GM19397 (cell line): Measurements from ENCODE around the gene HNF1A.

Source experiments
- ATAC-seq: cut with Tn5 transposase; IDR thresholded peaks from one replicate; pipeline ENCODE4 v1.9.1; 2021; ENCODE audit warnings: mild to moderate bottlenecking, moderate library complexity; ENCODE audit not compliant: unreplicated experiment

HNF1A gene

GRCh38 chr12:120988234-120988633, 9.9 kb downstream of the HNF1A start:
- no peak for ATAC-seq

DNA sequence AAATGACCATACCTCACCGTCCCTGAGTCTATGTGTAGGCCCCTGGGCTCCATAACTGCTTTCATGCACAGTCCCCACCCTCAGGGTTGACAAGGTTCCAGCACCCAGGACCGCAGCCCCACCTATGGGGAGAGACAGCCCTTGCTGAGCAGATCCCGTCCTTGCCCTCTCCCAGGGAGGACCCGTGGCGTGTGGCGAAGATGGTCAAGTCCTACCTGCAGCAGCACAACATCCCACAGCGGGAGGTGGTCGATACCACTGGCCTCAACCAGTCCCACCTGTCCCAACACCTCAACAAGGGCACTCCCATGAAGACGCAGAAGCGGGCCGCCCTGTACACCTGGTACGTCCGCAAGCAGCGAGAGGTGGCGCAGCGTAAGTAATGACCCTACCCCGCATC, 10.3 kb downstream of the HNF1A start:
- ATAC-seq, result no peak

- no peak for ATAC-seq
These were observed 11.3 kb downstream of the HNF1A start for GRCh38 chr12:120989687-120990086.

DNA sequence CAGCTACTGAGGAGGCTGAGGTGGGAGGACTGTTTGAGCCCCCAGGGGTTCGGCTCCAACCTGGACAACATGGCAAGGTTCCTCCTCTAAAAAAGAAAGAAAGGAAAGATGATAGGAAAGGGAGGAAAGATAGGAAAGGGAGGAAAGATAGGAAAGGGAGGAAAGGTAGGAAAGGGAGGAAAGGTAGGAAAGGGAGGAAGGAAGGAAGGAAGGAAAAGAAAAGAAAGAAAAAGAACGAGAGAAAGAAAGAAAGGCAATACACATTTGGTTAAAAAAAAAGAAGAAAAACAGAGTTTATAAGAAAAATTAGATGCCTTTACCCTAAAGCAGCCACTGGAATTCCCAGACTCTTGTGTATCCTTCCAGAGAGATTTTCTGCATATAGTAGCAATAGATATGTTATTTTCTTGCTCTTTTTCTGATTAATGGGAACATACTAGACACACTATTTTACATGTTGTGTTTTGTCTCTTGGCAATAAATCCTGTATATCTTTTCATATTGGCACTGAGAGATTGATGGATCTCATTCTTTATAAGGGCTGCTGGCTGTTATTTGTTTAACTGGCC, 12.2 kb downstream of the HNF1A start:
- no peak for ATAC-seq

DNA sequence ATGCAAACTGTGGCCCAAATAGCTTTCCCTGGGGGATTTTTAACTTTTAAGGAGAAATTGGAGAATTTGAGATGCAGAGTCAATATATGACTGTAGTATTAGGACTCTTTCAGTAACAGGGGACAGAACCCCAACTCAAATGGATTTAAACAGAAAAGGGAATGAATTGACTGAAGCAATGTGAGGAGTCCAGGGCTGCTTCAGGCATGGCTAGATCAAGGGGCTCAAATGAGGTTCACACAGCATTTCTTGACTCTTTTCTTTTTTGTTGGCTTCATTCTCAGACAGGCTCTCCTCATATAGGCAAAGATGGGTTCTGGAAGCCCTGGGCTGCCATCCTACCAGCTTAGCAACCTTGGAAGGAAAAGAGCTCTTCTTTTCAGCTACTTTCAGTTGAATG, 13.6 kb downstream of the HNF1A start:
- ATAC-seq, result no peak

- no peak for ATAC-seq
These were observed 14.6 kb downstream of the HNF1A start for GRCh38 chr12:120992989-120993388.

- no peak for ATAC-seq
These were observed 15.2 kb downstream of the HNF1A start for GRCh38 chr12:120993496-120993895.

- no peak for ATAC-seq
These were observed 15.7 kb downstream of the HNF1A start for GRCh38 chr12:120994059-120994458.

DNA sequence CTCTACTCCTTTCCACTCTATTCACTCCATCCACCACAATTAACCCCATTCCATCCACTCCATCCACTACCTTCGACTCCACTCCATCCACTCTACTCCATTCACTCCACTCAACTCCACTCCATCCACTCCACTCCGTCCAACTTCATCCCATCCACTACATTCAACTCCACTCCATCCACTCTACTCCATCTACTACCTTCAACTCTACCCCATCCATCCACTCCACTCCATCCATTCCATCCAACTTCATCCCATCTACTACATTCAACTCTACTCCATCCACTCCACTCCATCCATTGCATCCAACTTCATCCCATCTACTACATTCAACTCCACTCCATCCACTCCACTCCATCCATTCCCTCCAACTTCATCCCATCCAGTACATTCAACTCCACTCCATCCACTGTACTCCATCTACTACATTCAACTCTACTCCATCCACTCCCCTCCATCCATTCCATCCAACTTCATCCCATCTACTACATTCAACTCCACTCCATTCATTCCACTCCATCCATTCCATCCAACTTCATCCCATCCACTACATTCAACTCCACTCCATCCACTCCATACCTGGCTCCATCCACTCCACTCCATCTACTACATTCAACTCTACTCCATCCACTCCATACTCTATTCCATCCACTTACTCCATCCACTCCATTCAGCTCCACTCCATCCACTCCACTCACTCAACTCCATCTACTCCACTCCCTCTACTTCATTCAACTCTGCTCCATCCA, 16.4 kb downstream of the HNF1A start:
- no peak for ATAC-seq

DNA sequence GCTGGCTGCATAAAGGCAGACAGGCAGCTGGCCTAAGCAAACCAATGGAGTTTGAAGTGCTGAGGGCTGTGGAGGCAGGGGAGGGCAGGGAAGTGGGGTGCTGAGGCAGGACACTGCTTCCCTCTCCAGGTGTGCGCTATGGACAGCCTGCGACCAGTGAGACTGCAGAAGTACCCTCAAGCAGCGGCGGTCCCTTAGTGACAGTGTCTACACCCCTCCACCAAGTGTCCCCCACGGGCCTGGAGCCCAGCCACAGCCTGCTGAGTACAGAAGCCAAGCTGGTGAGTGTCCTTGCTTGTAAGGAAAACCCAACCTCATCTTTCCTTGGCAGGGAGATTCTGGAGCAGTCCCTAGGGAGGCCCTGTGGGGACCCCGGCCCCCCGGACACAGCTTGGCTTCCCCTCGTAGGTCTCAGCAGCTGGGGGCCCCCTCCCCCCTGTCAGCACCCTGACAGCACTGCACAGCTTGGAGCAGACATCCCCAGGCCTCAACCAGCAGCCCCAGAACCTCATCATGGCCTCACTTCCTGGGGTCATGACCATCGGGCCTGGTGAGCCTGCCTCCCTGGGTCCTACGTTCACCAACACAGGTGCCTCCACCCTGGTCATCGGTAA, 17.9 kb downstream of the HNF1A start:
- no peak for ATAC-seq

DNA sequence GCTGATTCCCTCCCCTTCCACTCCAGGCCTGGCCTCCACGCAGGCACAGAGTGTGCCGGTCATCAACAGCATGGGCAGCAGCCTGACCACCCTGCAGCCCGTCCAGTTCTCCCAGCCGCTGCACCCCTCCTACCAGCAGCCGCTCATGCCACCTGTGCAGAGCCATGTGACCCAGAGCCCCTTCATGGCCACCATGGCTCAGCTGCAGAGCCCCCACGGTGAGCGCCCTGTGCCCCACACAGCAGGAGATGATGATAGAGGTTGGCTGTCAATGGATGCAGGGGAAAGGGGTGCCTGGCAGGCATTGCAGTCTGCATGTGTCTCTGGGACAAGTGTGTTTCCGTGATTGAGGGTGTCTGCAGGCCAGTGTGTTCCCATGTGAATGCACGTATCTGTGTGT, 19.1 kb downstream of the HNF1A start:
- no peak for ATAC-seq

- ATAC-seq, result no peak
These were observed 20.1 kb downstream of the HNF1A start for GRCh38 chr12:120998435-120998834.

DNA sequence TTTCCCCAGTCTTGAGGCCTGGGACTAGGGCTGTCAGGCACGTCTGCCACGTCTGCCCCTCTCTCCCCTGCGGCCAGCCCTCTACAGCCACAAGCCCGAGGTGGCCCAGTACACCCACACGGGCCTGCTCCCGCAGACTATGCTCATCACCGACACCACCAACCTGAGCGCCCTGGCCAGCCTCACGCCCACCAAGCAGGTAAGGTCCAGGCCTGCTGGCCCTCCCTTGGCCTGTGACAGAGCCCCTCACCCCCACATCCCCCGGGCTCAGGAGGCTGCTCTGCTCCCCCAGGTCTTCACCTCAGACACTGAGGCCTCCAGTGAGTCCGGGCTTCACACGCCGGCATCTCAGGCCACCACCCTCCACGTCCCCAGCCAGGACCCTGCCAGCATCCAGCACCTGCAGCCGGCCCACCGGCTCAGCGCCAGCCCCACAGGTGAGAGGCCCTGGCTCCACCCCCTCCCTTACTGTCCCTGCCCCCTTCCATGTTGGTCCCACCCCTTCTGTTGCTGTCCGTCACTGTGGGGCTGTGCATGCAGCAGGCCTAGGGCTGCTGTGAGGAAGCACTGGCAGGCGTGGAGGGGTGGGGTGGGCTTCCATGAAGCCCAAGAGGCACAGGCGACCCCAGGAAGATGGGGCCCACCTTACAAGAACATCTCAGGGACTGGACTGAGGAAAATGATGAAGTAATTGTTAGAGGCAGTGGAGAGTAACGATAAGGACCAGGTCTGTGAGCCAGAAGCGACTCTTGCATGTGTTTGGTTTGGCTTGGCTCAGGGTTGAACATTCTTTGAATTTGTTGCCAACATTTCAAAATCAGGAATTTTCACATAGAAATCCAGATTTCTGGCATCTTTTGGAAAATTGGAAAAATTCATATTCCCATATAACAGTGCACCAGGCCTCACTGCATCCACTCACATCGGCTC, 21.1 kb downstream of the HNF1A start:
- no peak for ATAC-seq

DNA sequence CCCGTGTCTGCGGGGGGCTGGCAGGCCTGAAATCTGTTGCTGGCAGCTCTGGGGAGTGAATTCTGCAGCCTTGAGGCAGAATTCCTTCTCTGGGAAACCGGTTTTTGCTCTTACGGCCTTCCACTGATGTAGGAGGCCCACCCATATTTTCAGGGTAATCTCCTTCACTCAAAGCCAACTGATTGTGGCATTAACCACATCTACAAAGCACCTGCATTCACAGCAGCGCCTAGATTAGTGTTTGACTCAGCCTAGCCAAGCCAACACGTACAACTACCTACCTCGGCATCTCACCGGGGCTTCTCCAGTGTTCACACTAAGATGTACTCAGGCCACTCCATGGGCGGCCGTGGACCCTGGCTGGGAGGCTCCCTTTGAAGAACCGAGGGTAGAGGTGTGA, 22.2 kb downstream of the HNF1A start:
- no peak for ATAC-seq

DNA sequence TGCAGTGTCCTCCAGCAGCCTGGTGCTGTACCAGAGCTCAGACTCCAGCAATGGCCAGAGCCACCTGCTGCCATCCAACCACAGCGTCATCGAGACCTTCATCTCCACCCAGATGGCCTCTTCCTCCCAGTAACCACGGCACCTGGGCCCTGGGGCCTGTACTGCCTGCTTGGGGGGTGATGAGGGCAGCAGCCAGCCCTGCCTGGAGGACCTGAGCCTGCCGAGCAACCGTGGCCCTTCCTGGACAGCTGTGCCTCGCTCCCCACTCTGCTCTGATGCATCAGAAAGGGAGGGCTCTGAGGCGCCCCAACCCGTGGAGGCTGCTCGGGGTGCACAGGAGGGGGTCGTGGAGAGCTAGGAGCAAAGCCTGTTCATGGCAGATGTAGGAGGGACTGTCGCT, 22.7 kb downstream of the HNF1A start:
- ATAC-seq, result no peak

GRCh38 chr12:121001841-121002483, 23.6 kb downstream of the HNF1A start:
- ATAC-seq, result no peak

DNA sequence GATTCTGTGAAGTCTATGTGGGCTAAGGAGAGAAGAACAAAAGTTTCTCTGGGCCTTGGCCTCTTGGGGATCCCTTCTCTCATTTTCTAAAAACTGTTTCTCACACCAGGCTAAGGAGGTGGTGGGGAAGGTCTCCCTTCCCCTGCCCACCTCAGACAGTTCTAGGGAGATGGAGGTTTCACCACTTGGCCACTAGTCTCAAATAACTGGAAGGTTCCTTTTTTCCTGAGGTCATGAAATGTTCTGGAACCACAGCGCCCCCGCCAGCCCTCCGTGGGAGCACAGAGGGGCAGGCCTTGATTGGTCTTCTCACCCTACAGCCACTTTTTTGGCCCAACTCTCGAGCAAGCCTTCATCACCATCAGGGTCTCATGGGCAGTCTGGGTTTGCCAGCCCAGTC, 25.3 kb downstream of the HNF1A start:
- no peak for ATAC-seq

- ATAC-seq, result no peak
These were observed 26.0 kb downstream of the HNF1A start for GRCh38 chr12:121004253-121004815.

- no peak for ATAC-seq
These were observed 27.0 kb downstream of the HNF1A start for GRCh38 chr12:121005346-121005815.

GRCh38 chr12:121008347-121009098, 30.2 kb downstream of the HNF1A start:
- ATAC-seq, result no peak
